ENCODE results near the gene VIT. TPM values are rescaled to one million over a fixed set of nuclear protein-coding genes. Genes with fewer than 3 reads are reported as not detected.

Gene VIT
- total RNA-seq, result 100 to 1,000 TPM in 2 of 4 donors, 10 to 100 TPM in 2; 48.2 to 135 (median 93.4) TPM

GRCh38 chr2:36696533-36696932 lies at the start of gene VIT:
Gene VIT, plus strand, starts transcription at chr2:36696707. Its CDS starts 19,664 bp downstream, at chr2:36716371.
- TF ChIP-seq CTCF (IDR thresholded peaks at IDR 0.05; ENCODE audit: low read depth), result no peak

GRCh38 chr2:36650031-36650829 lies 46.3 kb upstream of the VIT start:
- no peak for TF ChIP-seq CTCF (IDR thresholded peaks at IDR 0.05; ENCODE audit: low read depth)

- TF ChIP-seq CTCF (IDR thresholded peaks at IDR 0.05; ENCODE audit: low read depth), result no peak
Observed at GRCh38 chr2:36653155-36653554, 43.4 kb upstream of the VIT start.

- TF ChIP-seq CTCF (IDR thresholded peaks at IDR 0.05; ENCODE audit: low read depth), result no peak
Observed at GRCh38 chr2:36653967-36654694, 42.4 kb upstream of the VIT start.

GRCh38 chr2:36655453-36655852 lies 41.1 kb upstream of the VIT start:
- no peak for TF ChIP-seq CTCF (IDR thresholded peaks at IDR 0.05; ENCODE audit: low read depth)

GRCh38 chr2:36657703-36658102 lies 38.8 kb upstream of the VIT start:
- TF ChIP-seq CTCF (IDR thresholded peaks at IDR 0.05; ENCODE audit: low read depth), result no peak

- TF ChIP-seq CTCF (IDR thresholded peaks at IDR 0.05; ENCODE audit: low read depth), result no peak
Observed at GRCh38 chr2:36658277-36658748, 38.2 kb upstream of the VIT start.
